Breast epithelium (tissue), 3 donors: ENCODE measurements around the gene PRPH2.
"Not testable (repeated sequence)": the region's sequence is repeated elsewhere in the genome, so short reads cannot be mapped to it uniquely, and the experiment has no call there.

Source experiments
- POLR2AphosphoS5 ChIP-seq, 3 donors: sonication (generic); formaldehyde crosslinking; IDR thresholded peaks; one replicate each; pipeline ENCODE4 v1.6.1; 2017; ENCODE audit warnings: antibody characterized with exemption in 3 of 3
- TF ChIP-seq, protein P1 (sequence below), 3 donors: fragments of 450-650 bp; IDR thresholded peaks; one replicate each; pipeline ENCODE4 v1.5.1; 2016 to 2017; ENCODE audit warnings: antibody characterized with exemption in 3 of 3, mild to moderate bottlenecking in 3 of 3, moderate library complexity in 3 of 3

DNA sequence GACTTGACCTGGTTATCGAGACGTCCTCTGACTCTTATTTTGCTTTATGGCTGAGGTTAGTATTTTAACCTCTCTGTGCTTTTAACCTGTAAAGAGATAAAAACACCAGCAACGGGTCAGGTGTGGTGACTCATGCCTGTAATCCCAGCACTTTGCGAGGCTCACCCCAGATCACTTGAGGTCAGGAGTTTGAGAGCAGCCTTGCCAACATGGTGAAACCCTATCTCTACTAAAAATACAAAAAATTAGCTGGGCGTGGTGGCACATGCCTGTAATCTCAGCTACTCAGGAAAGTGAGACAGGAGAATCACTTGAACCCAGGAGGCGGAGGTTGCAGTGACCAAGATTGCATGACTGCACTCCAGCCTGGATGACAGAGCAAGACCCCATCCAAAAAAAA lies 48.0 kb downstream of the PRPH2 start:
- TF ChIP-seq, protein P1, sequence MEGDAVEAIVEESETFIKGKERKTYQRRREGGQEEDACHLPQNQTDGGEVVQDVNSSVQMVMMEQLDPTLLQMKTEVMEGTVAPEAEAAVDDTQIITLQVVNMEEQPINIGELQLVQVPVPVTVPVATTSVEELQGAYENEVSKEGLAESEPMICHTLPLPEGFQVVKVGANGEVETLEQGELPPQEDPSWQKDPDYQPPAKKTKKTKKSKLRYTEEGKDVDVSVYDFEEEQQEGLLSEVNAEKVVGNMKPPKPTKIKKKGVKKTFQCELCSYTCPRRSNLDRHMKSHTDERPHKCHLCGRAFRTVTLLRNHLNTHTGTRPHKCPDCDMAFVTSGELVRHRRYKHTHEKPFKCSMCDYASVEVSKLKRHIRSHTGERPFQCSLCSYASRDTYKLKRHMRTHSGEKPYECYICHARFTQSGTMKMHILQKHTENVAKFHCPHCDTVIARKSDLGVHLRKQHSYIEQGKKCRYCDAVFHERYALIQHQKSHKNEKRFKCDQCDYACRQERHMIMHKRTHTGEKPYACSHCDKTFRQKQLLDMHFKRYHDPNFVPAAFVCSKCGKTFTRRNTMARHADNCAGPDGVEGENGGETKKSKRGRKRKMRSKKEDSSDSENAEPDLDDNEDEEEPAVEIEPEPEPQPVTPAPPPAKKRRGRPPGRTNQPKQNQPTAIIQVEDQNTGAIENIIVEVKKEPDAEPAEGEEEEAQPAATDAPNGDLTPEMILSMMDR (IDR thresholded peaks at IDR 0.05): not testable (repeated sequence)
- not testable (repeated sequence) for TF ChIP-seq POLR2AphosphoS5 (IDR thresholded peaks at IDR 0.05)
